Esophagus squamous epithelium (tissue), 5 donors: ENCODE results near the gene TDRD10. TPM values are rescaled to one million over a fixed set of nuclear protein-coding genes. Genes with fewer than 3 reads are reported as not detected.

Source experiments
- DNase-seq: peaks from one replicate; lab custom pipeline; 2025; lab: John Stamatoyannopoulos, UW
- H3K27ac ChIP-seq, 4 donors: fragments of 200-600 bp; sonication (generic); one replicate each; pipeline ENCODE4 v1.5.1; 2016 to 2019; ENCODE audit warnings: mild to moderate bottlenecking in 1 of 4
- H3K27me3 ChIP-seq, 4 donors: fragments of 200-600 bp; sonication (generic); 1 replicate in 3 of 4; 2 replicates in 1 of 4; pipeline versions ENCODE4 v1.5.1 to v1.6.0; 2017 to 2021; ENCODE audit warnings: antibody characterized with exemption in 1 of 4
- H3K36me3 ChIP-seq, 3 donors: fragments of 200-600 bp; sonication (generic); one replicate each; pipeline ENCODE4 v1.5.1; 2016 to 2019
- H3K4me1 ChIP-seq, 3 donors: fragments of 200-600 bp; sonication (generic); one replicate each; pipeline ENCODE4 v1.5.1; 2017 to 2019
- H3K4me3 ChIP-seq, 4 donors: fragments of 200-600 bp; sonication (generic); 1 replicate in 3 of 4; 2 replicates in 1 of 4; pipeline ENCODE4 v1.5.1; 2016 to 2019; ENCODE audit warnings: mild to moderate bottlenecking in 2 of 4, moderate library complexity in 1 of 4
- H3K9me3 ChIP-seq, 3 donors: fragments of 200-600 bp; sonication (generic); one replicate each; pipeline ENCODE4 v1.5.1; 2016 to 2019
- POLR2A ChIP-seq, 4 donors: fragments of 450-650 bp; IDR thresholded peaks; one replicate each; pipeline ENCODE4 v1.6.1; 2017; ENCODE audit warnings: antibody characterized with exemption in 4 of 4, mild to moderate bottlenecking in 4 of 4, moderate library complexity in 3 of 4
- WGBS, 2 donors: methylation state at CpG; one replicate each; pipeline ENCODE4 v1.1.5; 2018; 5-methylcytosine and 5-hydroxymethylcytosine counted together
- intact Hi-C: fragments of 100-400 bp; cut with DNase I; formaldehyde crosslinking; loops from one replicate; pipeline ENCODE4 v1.15.0; 2022
- total RNA-seq, 4 donors: library from RNA; depleted of rRNA; stranded (reverse); fragments of >200 nt; gene quantifications; one replicate each; pipeline ENCODE4 v1.1.0, GENCODE V29; 2016
- TF ChIP-seq, protein P1 (sequence below), 6 experiments: fragments of 450-650 bp in 4 of 6; fragments of 200-600 bp in 2 of 6; sonication (generic) in 2 of 6; IDR thresholded peaks; one replicate each; pipeline ENCODE4 v1.5.1; 2016 to 2019; ENCODE audit warnings: antibody characterized with exemption in 6 of 6, mild to moderate bottlenecking in 4 of 6, moderate library complexity in 4 of 6
- donor health status: DM: yes; HTN: yes; CAD: no.

Gene TDRD10
- total RNA-seq, 4 donors from 2014 or later: 0.26 to 2.7 TPM; not detected in 2

DNA sequence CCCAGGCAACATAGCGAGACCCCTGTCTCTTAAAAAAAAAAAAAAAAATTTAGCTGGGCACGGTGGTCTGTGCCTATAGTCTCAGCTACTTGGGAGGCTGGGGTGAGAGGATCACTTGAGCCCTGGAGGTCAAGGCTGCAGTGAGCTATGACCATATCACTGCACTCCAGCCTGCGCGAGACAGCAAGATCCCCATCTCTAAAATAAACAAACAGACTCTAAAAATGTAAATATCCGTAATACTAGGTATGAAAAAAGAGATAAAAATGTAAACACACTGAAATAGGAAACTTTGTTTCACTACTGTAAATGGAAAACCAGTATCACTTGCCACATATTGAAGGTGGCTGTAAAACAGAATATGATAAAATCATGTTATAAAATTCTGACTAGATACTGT is 88.7 kb downstream of the TDRD10 start:
- no peaks in the 10 kb centered on the region for H3K4me1 ChIP-seq
- H3K27ac ChIP-seq: no peak overlapping the region
- DNase-seq: no peak
- no peak overlapping the region for H3K4me3 ChIP-seq
- H3K27me3 ChIP-seq: no peaks in the 10 kb centered on the region
- 81 to 82% methylated on average over 5 of the region's 5 CpGs for WGBS, 2 donors
- H3K9me3 ChIP-seq: no peaks in the 10 kb centered on the region
- H3K36me3 ChIP-seq: peaks cover 48 to 100% (median 57%) of the 10 kb centered on the region in 3 donors
- TF ChIP-seq, protein P1, sequence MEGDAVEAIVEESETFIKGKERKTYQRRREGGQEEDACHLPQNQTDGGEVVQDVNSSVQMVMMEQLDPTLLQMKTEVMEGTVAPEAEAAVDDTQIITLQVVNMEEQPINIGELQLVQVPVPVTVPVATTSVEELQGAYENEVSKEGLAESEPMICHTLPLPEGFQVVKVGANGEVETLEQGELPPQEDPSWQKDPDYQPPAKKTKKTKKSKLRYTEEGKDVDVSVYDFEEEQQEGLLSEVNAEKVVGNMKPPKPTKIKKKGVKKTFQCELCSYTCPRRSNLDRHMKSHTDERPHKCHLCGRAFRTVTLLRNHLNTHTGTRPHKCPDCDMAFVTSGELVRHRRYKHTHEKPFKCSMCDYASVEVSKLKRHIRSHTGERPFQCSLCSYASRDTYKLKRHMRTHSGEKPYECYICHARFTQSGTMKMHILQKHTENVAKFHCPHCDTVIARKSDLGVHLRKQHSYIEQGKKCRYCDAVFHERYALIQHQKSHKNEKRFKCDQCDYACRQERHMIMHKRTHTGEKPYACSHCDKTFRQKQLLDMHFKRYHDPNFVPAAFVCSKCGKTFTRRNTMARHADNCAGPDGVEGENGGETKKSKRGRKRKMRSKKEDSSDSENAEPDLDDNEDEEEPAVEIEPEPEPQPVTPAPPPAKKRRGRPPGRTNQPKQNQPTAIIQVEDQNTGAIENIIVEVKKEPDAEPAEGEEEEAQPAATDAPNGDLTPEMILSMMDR (IDR thresholded peaks at IDR 0.05): no peak
- intact Hi-C loops: no loop called here

DNA sequence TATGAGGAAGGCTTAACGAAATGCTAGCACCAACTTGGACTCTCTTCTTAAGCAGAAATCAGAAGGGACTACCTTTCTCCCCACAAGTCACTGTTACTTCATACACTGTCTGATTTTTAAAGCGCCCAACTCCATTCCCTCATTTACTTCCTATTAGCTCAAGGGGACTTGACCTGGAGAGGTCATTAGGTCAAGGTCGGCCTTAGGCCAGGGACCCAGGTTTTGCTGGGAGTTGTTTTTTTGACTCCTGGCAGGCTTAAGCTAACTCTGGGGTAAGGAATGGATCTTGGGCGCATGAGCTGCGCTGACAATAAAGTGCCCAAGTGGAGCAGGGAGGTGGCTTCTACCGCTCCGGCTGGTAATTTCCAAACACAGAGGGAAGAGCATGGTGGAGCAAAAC is 89.2 kb downstream of the TDRD10 start:
- intact Hi-C loops: no loop called here
- H3K27ac ChIP-seq: no peak overlapping the region
- TF ChIP-seq, protein P1 (IDR thresholded peaks at IDR 0.05): no peak
- TF ChIP-seq POLR2A (IDR thresholded peaks at IDR 0.05): no peak
- H3K4me3 ChIP-seq: no peak overlapping the region
- no peak for DNase-seq
- 93 to 94% methylated on average over 5 to 6 of the region's 7 CpGs for WGBS, 2 donors
- no peaks in the 10 kb centered on the region for H3K27me3 ChIP-seq
- peaks cover 44 to 100% (median 55%) of the 10 kb centered on the region in 3 donors for H3K36me3 ChIP-seq
- H3K9me3 ChIP-seq: no peaks in the 10 kb centered on the region
- no peaks in the 10 kb centered on the region for H3K4me1 ChIP-seq

DNA sequence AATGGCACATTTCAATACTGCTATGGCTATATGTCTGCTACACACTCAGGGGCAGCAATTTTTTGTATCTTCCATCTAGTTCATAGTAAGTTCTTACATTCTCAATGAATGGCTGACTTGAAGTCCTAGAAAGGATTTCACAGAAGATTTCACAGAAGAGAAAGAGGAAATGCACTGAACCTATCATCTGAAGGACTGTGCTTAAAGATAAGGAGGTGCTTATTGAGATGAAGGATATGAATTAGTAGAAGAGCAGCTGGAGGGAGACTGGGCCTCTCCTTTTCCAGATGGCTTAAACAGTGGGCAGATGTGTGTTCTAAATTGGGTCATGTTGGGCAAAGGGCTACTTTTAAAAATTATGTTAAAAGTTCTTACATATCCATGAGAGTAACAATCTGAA is 91.4 kb downstream of the TDRD10 start:
- H3K27me3 ChIP-seq: no peaks in the 10 kb centered on the region
- H3K36me3 ChIP-seq: peaks cover 33 to 100% (median 55%) of the 10 kb centered on the region in 3 donors
- H3K4me1 ChIP-seq: no peaks in the 10 kb centered on the region
- H3K4me3 ChIP-seq: no peak overlapping the region
- intact Hi-C loops: no loop called here
- H3K27ac ChIP-seq: no peak overlapping the region
- no peak for TF ChIP-seq POLR2A (IDR thresholded peaks at IDR 0.05)
- TF ChIP-seq, protein P1 (IDR thresholded peaks at IDR 0.05): no peak
- no peak for DNase-seq
- H3K9me3 ChIP-seq: no peaks in the 10 kb centered on the region

DNA sequence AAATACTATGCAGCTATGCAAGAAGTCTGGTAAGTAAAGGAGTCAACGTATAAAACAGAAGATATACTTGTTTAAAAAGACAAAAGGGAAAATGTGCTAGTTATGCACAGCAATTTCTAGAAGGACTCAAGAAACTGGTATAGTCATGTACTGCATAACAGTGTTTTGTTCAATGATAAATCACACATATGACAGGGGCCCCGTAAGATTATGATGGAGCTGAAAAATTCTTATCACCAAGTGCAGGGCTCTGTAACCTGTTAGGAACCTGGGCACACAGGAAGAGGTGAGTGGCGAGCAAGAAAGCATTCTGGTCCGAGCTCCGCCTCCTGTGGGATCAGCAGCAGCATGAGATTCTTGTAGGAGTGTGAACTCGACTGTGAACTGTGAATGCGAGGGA is 92.8 kb downstream of the TDRD10 start:
- Histone ChIP-seq H3K9me3 (no peaks in the 10 kb centered on the region), H3K27ac (no peak overlapping the region), H3K4me1 (peaks cover 0 to 11% (median 5%) of the 10 kb centered on the region in 3 donors), H3K36me3 (peaks cover 22 to 100% (median 42%) of the 10 kb centered on the region in 3 donors), H3K4me3 (no peak overlapping the region), H3K27me3 (no peaks in the 10 kb centered on the region)
- TF ChIP-seq, protein P1 (IDR thresholded peaks at IDR 0.05): no peak
- no peak for TF ChIP-seq POLR2A (IDR thresholded peaks at IDR 0.05)
- no peak for DNase-seq
- WGBS, 2 donors: 79 to 86% methylated on average over 7 of the region's 7 CpGs
- intact Hi-C loops: no loop called here

DNA sequence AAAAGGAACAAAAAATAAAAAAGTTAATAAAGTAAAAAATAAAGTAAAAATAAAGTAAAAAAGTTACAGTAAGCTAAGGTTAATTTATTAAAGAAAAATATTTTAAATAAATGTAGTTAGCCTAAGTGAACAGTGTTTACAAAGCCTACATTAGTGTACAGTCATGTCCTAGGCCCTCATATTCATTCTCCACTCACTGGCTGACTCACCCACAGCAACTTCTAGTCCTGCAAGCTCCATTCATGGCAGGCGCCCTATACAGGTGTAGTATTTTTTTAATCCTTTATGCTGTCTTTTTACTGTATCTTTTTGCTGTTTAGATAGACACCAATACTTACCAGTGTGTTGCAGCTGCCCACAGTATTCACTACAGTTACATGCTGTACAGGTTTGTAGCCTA is 93.6 kb downstream of the TDRD10 start:
- H3K9me3 ChIP-seq: no peaks in the 10 kb centered on the region
- TF ChIP-seq, protein P1 (IDR thresholded peaks at IDR 0.05): no peak
- no peak for TF ChIP-seq POLR2A (IDR thresholded peaks at IDR 0.05)
- 63 to 73% methylated on average over 1 of the region's 1 CpG for WGBS, 2 donors
- H3K27ac ChIP-seq: no peak overlapping the region
- intact Hi-C loops: no loop called here
- H3K27me3 ChIP-seq: no peaks in the 10 kb centered on the region
- no peak for DNase-seq
- peaks cover 16 to 100% (median 39%) of the 10 kb centered on the region in 3 donors for H3K36me3 ChIP-seq
- no peak overlapping the region for H3K4me3 ChIP-seq
- H3K4me1 ChIP-seq: peaks cover 0 to 17% (median 8%) of the 10 kb centered on the region in 3 donors

Other genes starting within 250 kb of the TDRD10 start
- 100 to 1,000 TPM in 1 of 4 donors, 10 to 100 TPM in 3; 39.3 to 105 (median 88.9) TPM for gene HAX1, start 229.6 kb upstream of the TDRD10 start, total RNA-seq
- gene AQP10, start 181.1 kb upstream of the TDRD10 start, total RNA-seq: not detected
- 10 to 100 TPM in 2 of 4 donors, 1 to 10 TPM in 2; 2.4 to 55.5 (median 11.1) TPM for gene ATP8B2, start 176.7 kb upstream of the TDRD10 start, total RNA-seq
- 10 to 100 TPM in 1 of 4 donors, 1 to 10 TPM in 3; 6.4 to 47.7 (median 8.1) TPM for gene IL6R, start 96.9 kb upstream of the TDRD10 start, total RNA-seq
- gene SHE, start 193 bp downstream of the TDRD10 start, total RNA-seq: 10 to 100 TPM in 1 of 4 donors, 1 to 10 TPM in 1, under 1 TPM in 2; 0.19 to 13.4 (median 4.1) TPM
- 10 to 100 TPM; 17.8 to 27.9 (median 24.3) TPM for gene UBE2Q1, start 56.4 kb downstream of the TDRD10 start, total RNA-seq
- gene CHRNB2, start 65.6 kb downstream of the TDRD10 start, total RNA-seq: under 1 TPM; 0.11 to 0.38 (median 0.16) TPM
- 10 to 100 TPM; 45.2 to 68.5 (median 59.2) TPM for gene ADAR, start 106.0 kb downstream of the TDRD10 start, total RNA-seq